Esophagus squamous epithelium (tissue), 4 donors: Measurements from ENCODE around the gene MIA2.

ENCODE experiments used
- POLR2A ChIP-seq, 4 donors: fragments of 450-650 bp; IDR thresholded peaks; one replicate each; pipeline ENCODE4 v1.6.1; 2017; ENCODE audit warnings: antibody characterized with exemption in 4 of 4, mild to moderate bottlenecking in 4 of 4, moderate library complexity in 3 of 4
- TF ChIP-seq, protein P1 (sequence below), 6 experiments: fragments of 450-650 bp in 4 of 6; fragments of 200-600 bp in 2 of 6; sonication (generic) in 2 of 6; IDR thresholded peaks; one replicate each; pipeline ENCODE4 v1.5.1; 2016 to 2019; ENCODE audit warnings: antibody characterized with exemption in 6 of 6, mild to moderate bottlenecking in 4 of 6, moderate library complexity in 4 of 6

- TF ChIP-seq, protein P1, sequence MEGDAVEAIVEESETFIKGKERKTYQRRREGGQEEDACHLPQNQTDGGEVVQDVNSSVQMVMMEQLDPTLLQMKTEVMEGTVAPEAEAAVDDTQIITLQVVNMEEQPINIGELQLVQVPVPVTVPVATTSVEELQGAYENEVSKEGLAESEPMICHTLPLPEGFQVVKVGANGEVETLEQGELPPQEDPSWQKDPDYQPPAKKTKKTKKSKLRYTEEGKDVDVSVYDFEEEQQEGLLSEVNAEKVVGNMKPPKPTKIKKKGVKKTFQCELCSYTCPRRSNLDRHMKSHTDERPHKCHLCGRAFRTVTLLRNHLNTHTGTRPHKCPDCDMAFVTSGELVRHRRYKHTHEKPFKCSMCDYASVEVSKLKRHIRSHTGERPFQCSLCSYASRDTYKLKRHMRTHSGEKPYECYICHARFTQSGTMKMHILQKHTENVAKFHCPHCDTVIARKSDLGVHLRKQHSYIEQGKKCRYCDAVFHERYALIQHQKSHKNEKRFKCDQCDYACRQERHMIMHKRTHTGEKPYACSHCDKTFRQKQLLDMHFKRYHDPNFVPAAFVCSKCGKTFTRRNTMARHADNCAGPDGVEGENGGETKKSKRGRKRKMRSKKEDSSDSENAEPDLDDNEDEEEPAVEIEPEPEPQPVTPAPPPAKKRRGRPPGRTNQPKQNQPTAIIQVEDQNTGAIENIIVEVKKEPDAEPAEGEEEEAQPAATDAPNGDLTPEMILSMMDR (IDR thresholded peaks at IDR 0.05) = no peak
- TF ChIP-seq POLR2A (IDR thresholded peaks at IDR 0.05) = no peak
Observed at GRCh38 chr14:39276579-39277114, 42.9 kb downstream of the MIA2 start.
